DND-41 (cell line): ENCODE results near the gene SKAP1.

ENCODE experiments used
- ATAC-seq: fragments of 200-7000 bp; cut with Tn5 transposase; 3 replicates; pipeline ENCODE4 v1.9.1; 2021; ENCODE audit warnings: low read depth; ENCODE audit not compliant: insufficient read depth
- DNase-seq: peaks from one replicate; pipeline ENCODE4 v3.0.0-alpha.2; 2020
- H2AFZ ChIP-seq: 2 replicates; pipeline ENCODE4 v1.6.0; 2012; ENCODE audit warnings: low read depth, low read length
- H3K27ac ChIP-seq: 2 replicates; pipeline ENCODE4 v1.5.1; 2012; ENCODE audit warnings: low read length, inconsistent platforms
- H3K27me3 ChIP-seq: fragments of 200-600 bp; sonication (generic); 2 replicates; pipeline ENCODE4 v1.6.0; 2012; ENCODE audit warnings: low read length, mild to moderate bottlenecking, inconsistent platforms; ENCODE audit not compliant: insufficient read depth, poor library complexity
- H3K36me3 ChIP-seq: 2 replicates; pipeline ENCODE4 v1.5.1; 2012; ENCODE audit warnings: low read length, inconsistent platforms; ENCODE audit not compliant: insufficient read depth
- H3K4me1 ChIP-seq: 2 replicates; pipeline ENCODE4 v1.5.1; 2012; ENCODE audit warnings: mild to moderate bottlenecking, low read length; ENCODE audit not compliant: insufficient read depth
- H3K4me2 ChIP-seq: 2 replicates; pipeline ENCODE4 v1.6.0; 2012; ENCODE audit warnings: mild to moderate bottlenecking, moderate library complexity, low read length, inconsistent platforms; ENCODE audit not compliant: insufficient read depth
- H3K4me3 ChIP-seq, 2 experiments: fragments of 200-600 bp in 1 of 2; shearing (Covaris generic) in 1 of 2; 2 replicates each; pipeline ENCODE4 v1.5.1; 2012 to 2016; ENCODE audit warnings: inconsistent platforms in 2 of 2, low read length in 2 of 2, mild to moderate bottlenecking in 2 of 2, low read depth in 1 of 2, moderate library complexity in 1 of 2
- H3K79me2 ChIP-seq: 2 replicates; pipeline ENCODE4 v1.6.0; 2012; ENCODE audit warnings: low read length, inconsistent platforms; ENCODE audit not compliant: insufficient read depth
- H3K9ac ChIP-seq: 2 replicates; pipeline ENCODE4 v1.6.0; 2012; ENCODE audit warnings: low read depth, mild to moderate bottlenecking, inconsistent platforms, low read length, moderate library complexity
- H3K9me3 ChIP-seq: 2 replicates; pipeline ENCODE4 v1.5.1; 2012; ENCODE audit warnings: low read length, moderate library complexity, mild to moderate bottlenecking, inconsistent platforms; ENCODE audit not compliant: insufficient read depth, severe bottlenecking
- H4K20me1 ChIP-seq: 2 replicates; pipeline ENCODE4 v1.6.0; 2012; ENCODE audit warnings: low read length; ENCODE audit not compliant: insufficient read depth
- CTCF ChIP-seq: IDR thresholded peaks from 2 replicates; pipeline ENCODE4 v1.5.1; 2012; ENCODE audit warnings: borderline replicate concordance, low read length, moderate library complexity, mild to moderate bottlenecking; ENCODE audit not compliant: poor library complexity, severe bottlenecking; ENCODE audit errors: extremely low read depth
- EZH2 ChIP-seq: IDR thresholded peaks from 3 replicates; pipeline ENCODE4 v1.6.1; 2012; ENCODE audit warnings: borderline replicate concordance, low read depth, mild to moderate bottlenecking, moderate library complexity, low read length, inconsistent platforms; ENCODE audit not compliant: severe bottlenecking

SKAP1 gene

GRCh38 chr17:48126532-48126850 lies 303.5 kb downstream of the SKAP1 start:
- Histone ChIP-seq H3K79me2 (no peaks in the 10 kb centered on the region), H3K27me3 (no peaks in the 10 kb centered on the region), H3K9ac (no peak overlapping the region), H3K4me2 (no peak overlapping the region), H3K4me1 (no peaks in the 10 kb centered on the region), H4K20me1 (0 out of 2 replicates have a peak, but pooled peaks cover 4% of the 10 kb centered on the region), H3K4me3 (no peak overlapping the region), H2AFZ (no peak overlapping the region), H3K27ac (no peak overlapping the region), H3K9me3 (no peaks in the 10 kb centered on the region), H3K36me3 (peaks cover 19% of the 10 kb centered on the region)
- no peak for TF ChIP-seq CTCF
- no peak for TF ChIP-seq EZH2
- DNase-seq, result no peak
- ATAC-seq, result no peak

GRCh38 chr17:48125829-48126531 lies 304.0 kb downstream of the SKAP1 start:
- no peaks in the 10 kb centered on the region for H3K9me3 ChIP-seq
- no peaks in the 10 kb centered on the region for H3K27me3 ChIP-seq
- H3K27ac ChIP-seq, result no peak overlapping the region
- 0 out of 2 replicates have a peak, but pooled peaks cover 4% of the 10 kb centered on the region for H4K20me1 ChIP-seq
- H3K79me2 ChIP-seq, result no peaks in the 10 kb centered on the region
- ATAC-seq, result no peak
- H3K4me1 ChIP-seq, result no peaks in the 10 kb centered on the region
- H3K9ac ChIP-seq, result no peak overlapping the region
- no peak overlapping the region for H3K4me2 ChIP-seq
- peaks cover 24% of the 10 kb centered on the region for H3K36me3 ChIP-seq
- no peak overlapping the region for H2AFZ ChIP-seq
- no peak overlapping the region for H3K4me3 ChIP-seq
- DNase-seq, result no peak
- TF ChIP-seq EZH2, result no peak
- TF ChIP-seq CTCF, result no peak

- Histone ChIP-seq H3K4me3 (no peak overlapping the region), H3K9me3 (no peaks in the 10 kb centered on the region), H3K4me2 (no peak overlapping the region), H3K9ac (no peak overlapping the region), H2AFZ (no peak overlapping the region), H3K79me2 (no peaks in the 10 kb centered on the region), H3K36me3 (peaks cover 32% of the 10 kb centered on the region), H4K20me1 (0 out of 2 replicates have a peak, but pooled peaks cover 4% of the 10 kb centered on the region), H3K27ac (no peak overlapping the region), H3K27me3 (no peaks in the 10 kb centered on the region), H3K4me1 (no peaks in the 10 kb centered on the region)
- TF ChIP-seq EZH2, result no peak
- no peak for TF ChIP-seq CTCF
- no peak for DNase-seq
- ATAC-seq, result no peak
These were observed 306.1 kb downstream of the SKAP1 start for GRCh38 chr17:48123776-48124388.
